ENCODE results near the gene ANKRD31.

ANKRD31 gene

GRCh38 chr5:75028090-75028489, 208.6 kb downstream of the ANKRD31 start:
- no peak for DNase-seq

- DNase-seq, result no peak
Observed at GRCh38 chr5:75023368-75024159, 213.1 kb downstream of the ANKRD31 start.

GRCh38 chr5:75021800-75022199, 214.9 kb downstream of the ANKRD31 start:
- DNase-seq, result no peak

GRCh38 chr5:75021219-75021618, 215.5 kb downstream of the ANKRD31 start:
- no peak for DNase-seq

- no peak for DNase-seq
Observed at GRCh38 chr5:75020016-75020656, 216.5 kb downstream of the ANKRD31 start.

- DNase-seq, result no peak
Observed at GRCh38 chr5:75018805-75019587, 217.7 kb downstream of the ANKRD31 start.
